HCT116 (cell line): ENCODE results near the gene RDH14. TPM values are rescaled to one million over a fixed set of nuclear protein-coding genes. Genes with fewer than 3 reads are reported as not detected.

Experiments
- ATAC-seq: fragments of 200-7000 bp; cut with Tn5 transposase; 2 replicates; pipeline ENCODE4 v1.9.1; 2020; ENCODE audit warnings: mild to moderate bottlenecking, moderate library complexity
- BruUV-seq: library from RNA; stranded (reverse); fragments of 400-500 nt; replicated peaks from 2 replicates; lab custom pipeline; 2021; lab: Mats Ljungman, UMichigan
- CTCF ChIA-PET: fragments of 300-600 bp; sonication (Branson Sonifier 250); formaldehyde crosslinking; loops from one replicate; lab custom pipeline; 2021; ENCODE audit warnings: antibody characterized with exemption; lab: Charles Lee
- POLR2A ChIA-PET: fragments of 300-600, 350-600 bp; sonication (Branson Sonifier 250); formaldehyde crosslinking; loops from one replicate; lab custom pipeline; 2021; ENCODE audit warnings: antibody characterized with exemption; lab: Charles Lee
- RAD21 ChIA-PET, 2 experiments: fragments of 300-600 bp; sonication (Branson Sonifier 250); formaldehyde crosslinking; loops; one replicate each; lab custom pipeline; 2023; ENCODE audit warnings: low total read pairs in 2 of 2; ENCODE audit not compliant: uncharacterized antibody in 2 of 2, unreplicated experiment in 2 of 2, low non-redundant PET in 1 of 2; lab: Charles Lee
- DNase-seq: peaks from one replicate; pipeline ENCODE4 v3.0.0-alpha.2; 2010; ENCODE audit warnings: low read depth, low spot score
- H2AFZ ChIP-seq: fragments of 200-600 bp; shearing (Covaris generic), sonication (generic); 2 replicates; pipeline ENCODE4 v1.6.1; 2017; ENCODE audit warnings: low read depth, mixed run types, mixed read lengths, antibody characterized with exemption, low read length; ENCODE audit not compliant: poor library complexity, severe bottlenecking
- H3K27ac ChIP-seq: 2 replicates; pipeline ENCODE4 v1.5.1; 2012; ENCODE audit warnings: low read depth, low read length
- H3K27me3 ChIP-seq: fragments of 200-600 bp; sonication (generic); 2 replicates; pipeline ENCODE4 v1.6.1; 2016; ENCODE audit warnings: mixed run types, low read length, mixed read lengths; ENCODE audit not compliant: insufficient read depth
- H3K36me3 ChIP-seq, 2 experiments: fragments of 200-500 bp in 1 of 2; fragments of 200-600 bp in 1 of 2; sonication (Bioruptor generic) in 1 of 2; sonication (generic) in 1 of 2; 2 replicates each; pipeline versions ENCODE4 v1.5.1 to v1.6.1; 2014 to 2016; ENCODE audit warnings: low read length in 2 of 2, inconsistent platforms in 1 of 2, mixed read lengths in 1 of 2, mixed run types in 1 of 2; ENCODE audit not compliant: insufficient read depth in 2 of 2, control insufficient read depth in 1 of 2
- H3K4me1 ChIP-seq, 2 experiments: fragments of 200-600 bp in 1 of 2; sonication (generic) in 1 of 2; 2 replicates each; pipeline versions ENCODE4 v1.5.1 to v1.6.1; 2012 to 2017; ENCODE audit warnings: low read length in 2 of 2, inconsistent platforms in 1 of 2, mild to moderate bottlenecking in 1 of 2, mixed read lengths in 1 of 2, mixed run types in 1 of 2, moderate library complexity in 1 of 2; ENCODE audit not compliant: insufficient read depth in 2 of 2, control insufficient read depth in 1 of 2
- H3K4me2 ChIP-seq: fragments of 200-600 bp; sonication (generic); 2 replicates; pipeline ENCODE4 v1.6.1; 2017; ENCODE audit warnings: mixed run types, low read length, mixed read lengths
- H3K4me3 ChIP-seq, 2 experiments: fragments of 200-600 bp in 1 of 2; sonication (generic) in 1 of 2; replicated peaks in 1 of 2; 2 replicates each; pipeline ENCODE4 v1.5.1; 2011 to 2016; ENCODE audit warnings: low read length in 2 of 2, control low read depth in 1 of 2, low read depth in 1 of 2, mild to moderate bottlenecking in 1 of 2, mixed read lengths in 1 of 2, mixed run types in 1 of 2
- H3K79me2 ChIP-seq: fragments of 200-600 bp; sonication (generic); 2 replicates; pipeline ENCODE4 v1.6.1; 2017; ENCODE audit warnings: mild to moderate bottlenecking, mixed run types, low read length, moderate library complexity, mixed read lengths; ENCODE audit not compliant: insufficient read depth
- H3K9ac ChIP-seq: fragments of 200-600 bp; sonication (generic); 2 replicates; pipeline ENCODE4 v1.6.1; 2016; ENCODE audit warnings: low read length, mixed read lengths
- H3K9me2 ChIP-seq: fragments of 200-600 bp; sonication (generic), shearing (Covaris generic); 2 replicates; pipeline ENCODE4 v1.6.1; 2017; ENCODE audit warnings: mixed run types, mild to moderate bottlenecking, moderate library complexity; ENCODE audit not compliant: insufficient read depth
- H3K9me3 ChIP-seq, 2 experiments: fragments of 200-500 bp in 1 of 2; fragments of 200-600 bp in 1 of 2; sonication (Bioruptor generic) in 1 of 2; sonication (generic) in 1 of 2; 2 replicates each; pipeline ENCODE4 v1.6.1; 2014 to 2017; ENCODE audit warnings: low read length in 2 of 2, mixed read lengths in 2 of 2, inconsistent platforms in 1 of 2, low read depth in 1 of 2, mild to moderate bottlenecking in 1 of 2, mixed run types in 1 of 2, moderate library complexity in 1 of 2; ENCODE audit not compliant: control insufficient read depth in 1 of 2, insufficient read depth in 1 of 2
- H4K20me1 ChIP-seq: fragments of 200-600 bp; sonication (generic), shearing (Covaris generic); 2 replicates; pipeline ENCODE4 v1.6.1; 2017; ENCODE audit warnings: mixed run types, mild to moderate bottlenecking, moderate library complexity; ENCODE audit not compliant: insufficient read depth
- CBX3 ChIP-seq: IDR thresholded peaks from 2 replicates; pipeline ENCODE4 v1.6.1; 2012; ENCODE audit warnings: low read depth
- EGR1 ChIP-seq: IDR thresholded peaks from 2 replicates; pipeline ENCODE4 v1.6.1; 2012; ENCODE audit warnings: low read depth
- EZH2 ChIP-seq: fragments of 200-600 bp; sonication (generic); IDR thresholded peaks from 2 replicates; pipeline ENCODE4 v1.6.1; 2017; ENCODE audit warnings: antibody characterized with exemption, mixed run types
- JUND ChIP-seq: IDR thresholded peaks from 2 replicates; pipeline ENCODE4 v1.6.1; 2012
- MAX ChIP-seq: IDR thresholded peaks from 2 replicates; pipeline ENCODE4 v1.6.1; 2012
- POLR2A ChIP-seq: IDR thresholded peaks from 2 replicates; pipeline ENCODE4 v1.7.0; 2011; ENCODE audit warnings: borderline replicate concordance; ENCODE audit not compliant: insufficient read depth, insufficient read length; ENCODE audit errors: extremely low read depth
- RAD21 ChIP-seq: IDR thresholded peaks from 2 replicates; pipeline ENCODE4 v1.6.1; 2012; ENCODE audit warnings: low read depth, mild to moderate bottlenecking
- SRF ChIP-seq: IDR thresholded peaks from 2 replicates; pipeline ENCODE4 v1.6.1; 2012; ENCODE audit warnings: low read depth
- TCF7L2 ChIP-seq: IDR thresholded peaks from 2 replicates; pipeline ENCODE4 v1.7.0; 2011; ENCODE audit warnings: borderline replicate concordance, inconsistent platforms; ENCODE audit not compliant: insufficient read depth, insufficient read length; ENCODE audit errors: extremely low read depth
- YY1 ChIP-seq: IDR thresholded peaks from 2 replicates; pipeline ENCODE4 v1.6.1; 2011; ENCODE audit warnings: low read length, low read depth, moderate library complexity, mild to moderate bottlenecking; ENCODE audit not compliant: insufficient replicate concordance; ENCODE audit errors: extremely low read depth
- ZBTB33 ChIP-seq: IDR thresholded peaks from 2 replicates; pipeline ENCODE4 v1.6.1; 2011; ENCODE audit warnings: mild to moderate bottlenecking, low read length, moderate library complexity; ENCODE audit not compliant: insufficient replicate concordance; ENCODE audit errors: extremely low read depth
- ZFX ChIP-seq: fragments of 450-650 bp; IDR thresholded peaks from 2 replicates; pipeline ENCODE4 v1.6.1; 2017
- ZNF274 ChIP-seq: fragments of 200-500 bp; sonication (Bioruptor generic); IDR thresholded peaks from 2 replicates; pipeline ENCODE4 v1.6.1; 2014; ENCODE audit warnings: mild to moderate bottlenecking, low read depth, low read length, inconsistent platforms
- intact Hi-C: fragments of 100-400 bp; cut with micrococcal nuclease; formaldehyde crosslinking; loops from 2 replicates; pipeline ENCODE4 v1.10.0; 2022
- total RNA-seq: library from RNA; stranded (reverse); gene quantifications from one replicate; pipeline ENCODE4 v1.2.1, GENCODE V29; 2021; ENCODE audit not compliant: unreplicated experiment
- TF ChIP-seq, protein P1 (sequence below): IDR thresholded peaks from 2 replicates; pipeline ENCODE4 v1.6.1; 2012; ENCODE audit warnings: low read depth

The RDH14 gene
- total RNA-seq, 1 experiment from 2014 or later, result 15.5 TPM

GRCh38 chr2:18552351-18553077 is 7.9 kb downstream of the RDH14 start:
- no peak for DNase-seq
- CTCF ChIA-PET, result no interaction called here
- no TSS peak for BruUV-seq

DNA sequence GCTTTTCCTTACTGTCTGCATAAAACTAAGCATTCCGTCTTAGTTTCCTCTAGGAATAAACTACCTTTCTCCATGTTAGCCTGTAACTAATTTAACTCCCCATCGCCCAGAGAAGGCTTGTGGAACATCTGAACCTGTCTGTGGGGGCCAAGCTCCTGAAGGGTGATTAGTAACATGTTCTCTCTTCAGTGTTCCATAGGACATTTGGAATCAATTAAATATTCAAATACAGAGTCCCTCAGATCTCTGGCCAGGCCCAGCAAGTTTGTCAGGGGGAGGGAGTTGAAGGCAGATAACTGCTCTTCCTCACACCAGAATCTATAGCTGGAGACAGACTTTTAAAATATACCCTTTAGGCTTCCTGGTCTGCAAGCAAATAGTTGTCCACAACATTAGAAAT is 8.8 kb downstream of the RDH14 start:
- DNase-seq (no peak), ATAC-seq (no peak)
- Histone ChIP-seq H3K9me3 (no peaks in the 10 kb centered on the region), H3K27me3 (no peaks in the 10 kb centered on the region), H3K79me2 (no peaks in the 10 kb centered on the region), H3K36me3 (peaks cover 0 to 4% of the 10 kb centered on the region in 2 experiments; a peak in 1 of 4 replicates), H2AFZ (no peak overlapping the region), H3K4me2 (no peak overlapping the region), H3K9ac (no peak overlapping the region), H3K4me3 (no peak overlapping the region), H3K9me2 (no peaks in the 10 kb centered on the region), H3K4me1 (no peaks in the 10 kb centered on the region), H3K27ac (no peak overlapping the region), H4K20me1 (no peaks in the 10 kb centered on the region)
- BruUV-seq, result no TSS peak
- POLR2A ChIA-PET, result no interaction called here
- intact Hi-C loops, result no loop called here
- CTCF ChIA-PET, result no interaction called here
- RAD21 ChIA-PET, result no interaction called here
- TF ChIP-seq, protein P1, sequence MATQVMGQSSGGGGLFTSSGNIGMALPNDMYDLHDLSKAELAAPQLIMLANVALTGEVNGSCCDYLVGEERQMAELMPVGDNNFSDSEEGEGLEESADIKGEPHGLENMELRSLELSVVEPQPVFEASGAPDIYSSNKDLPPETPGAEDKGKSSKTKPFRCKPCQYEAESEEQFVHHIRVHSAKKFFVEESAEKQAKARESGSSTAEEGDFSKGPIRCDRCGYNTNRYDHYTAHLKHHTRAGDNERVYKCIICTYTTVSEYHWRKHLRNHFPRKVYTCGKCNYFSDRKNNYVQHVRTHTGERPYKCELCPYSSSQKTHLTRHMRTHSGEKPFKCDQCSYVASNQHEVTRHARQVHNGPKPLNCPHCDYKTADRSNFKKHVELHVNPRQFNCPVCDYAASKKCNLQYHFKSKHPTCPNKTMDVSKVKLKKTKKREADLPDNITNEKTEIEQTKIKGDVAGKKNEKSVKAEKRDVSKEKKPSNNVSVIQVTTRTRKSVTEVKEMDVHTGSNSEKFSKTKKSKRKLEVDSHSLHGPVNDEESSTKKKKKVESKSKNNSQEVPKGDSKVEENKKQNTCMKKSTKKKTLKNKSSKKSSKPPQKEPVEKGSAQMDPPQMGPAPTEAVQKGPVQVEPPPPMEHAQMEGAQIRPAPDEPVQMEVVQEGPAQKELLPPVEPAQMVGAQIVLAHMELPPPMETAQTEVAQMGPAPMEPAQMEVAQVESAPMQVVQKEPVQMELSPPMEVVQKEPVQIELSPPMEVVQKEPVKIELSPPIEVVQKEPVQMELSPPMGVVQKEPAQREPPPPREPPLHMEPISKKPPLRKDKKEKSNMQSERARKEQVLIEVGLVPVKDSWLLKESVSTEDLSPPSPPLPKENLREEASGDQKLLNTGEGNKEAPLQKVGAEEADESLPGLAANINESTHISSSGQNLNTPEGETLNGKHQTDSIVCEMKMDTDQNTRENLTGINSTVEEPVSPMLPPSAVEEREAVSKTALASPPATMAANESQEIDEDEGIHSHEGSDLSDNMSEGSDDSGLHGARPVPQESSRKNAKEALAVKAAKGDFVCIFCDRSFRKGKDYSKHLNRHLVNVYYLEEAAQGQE, result no peak
- TF ChIP-seq ZBTB33 (no peak), EGR1 (no peak), ZFX (no peak), YY1 (no peak), MAX (no peak), ZNF274 (no peak), CBX3 (no peak), TCF7L2 (no peak), RAD21 (no peak), POLR2A (no peak)

More at GRCh38 chr2:18552351-18553077, 7.9 kb downstream of the RDH14 start:
- no peaks in the 10 kb centered on the region for H4K20me1 ChIP-seq
- ATAC-seq, result no peak
- ChIA-PET RAD21 (no interaction called here), POLR2A (no interaction called here)
- H3K9me3 ChIP-seq, result no peaks in the 10 kb centered on the region
- no peak overlapping the region for H2AFZ ChIP-seq
- TF ChIP-seq ZNF274 (no peak), SRF (no peak), EZH2 (no peak), JUND (no peak)
- 0 out of 2 replicates have a peak, but pooled peaks cover 5% of the 10 kb centered on the region for H3K79me2 ChIP-seq
- H3K27me3 ChIP-seq, result no peaks in the 10 kb centered on the region
- H3K4me2 ChIP-seq, result no peak overlapping the region
- H3K9ac ChIP-seq, result no peak overlapping the region
- H3K36me3 ChIP-seq, result peaks cover 0 to 4% of the 10 kb centered on the region in 2 experiments; a peak in 1 of 4 replicates
- no peaks in the 10 kb centered on the region for H3K4me1 ChIP-seq
- intact Hi-C loops, result no loop called here
- H3K27ac ChIP-seq, result no peak overlapping the region
- H3K9me2 ChIP-seq, result no peaks in the 10 kb centered on the region
- H3K4me3 ChIP-seq, result no peak overlapping the region
